GM23338 (cell line): ENCODE results near the gene KCTD21. TPM values are rescaled to one million over a fixed set of nuclear protein-coding genes. Genes with fewer than 3 reads are reported as not detected.

Experiments
- CTCF ChIP-seq, 2 experiments: fragments of 200-600 bp in 1 of 2; sonication (generic) in 1 of 2; conservative IDR thresholded peaks; 2 replicates each; pipeline versions ENCODE4 v1.5.1 to v1.6.1; 2016 to 2017; ENCODE audit warnings: antibody characterized with exemption in 2 of 2, low read depth in 2 of 2, mild to moderate bottlenecking in 2 of 2, moderate library complexity in 1 of 2
- JUNB ChIP-seq: IDR thresholded peaks from one replicate; pipeline ENCODE4 v1.6.1; 2016; ENCODE audit warnings: antibody characterized with exemption; ENCODE audit not compliant: unreplicated experiment
- NANOG ChIP-seq: IDR thresholded peaks from 2 replicates; pipeline ENCODE4 v1.6.1; 2016; ENCODE audit warnings: antibody characterized with exemption, borderline replicate concordance
- POLR2AphosphoS5 ChIP-seq: IDR thresholded peaks from 2 replicates; pipeline ENCODE4 v1.6.1; 2016; ENCODE audit warnings: antibody characterized with exemption, low read depth
- ZNF114 ChIP-seq: fragments of 250-450 bp; sonication (Bioruptor Pico); IDR thresholded peaks from 2 replicates; pipeline ENCODE4 v1.5.0; 2020; ENCODE audit warnings: mild to moderate bottlenecking, moderate library complexity
- ZNF462 ChIP-seq: fragments of 250-450 bp; sonication (Bioruptor Pico); IDR thresholded peaks from 2 replicates; pipeline ENCODE4 v1.5.0; 2020; ENCODE audit warnings: mild to moderate bottlenecking, moderate library complexity
- polyA plus RNA-seq: library from polyadenylated mRNA; unstranded; fragments of >200 nt; fragmentation: Nextera tagmentation; extraction: Ambion mirVana; gene quantifications from 2 replicates; pipeline ENCODE4 v1.2.1, GENCODE V29; 2016
- total RNA-seq: library from RNA; depleted of rRNA; stranded (reverse); fragments of >200 nt; shearing (Covaris generic); gene quantifications from 2 replicates; pipeline ENCODE4 v1.2.3, GENCODE V29; 2014

KCTD21 gene
- total and polyA plus RNA-seq, 2 experiments from 2014 or later: 1.0 to 3.7 TPM

GRCh38 chr11:78219493-78220217 is 31.2 kb upstream of the KCTD21 start (continued):
- TF ChIP-seq ZNF462 (CRISPR knock-in tag) (no peak), NANOG (no peak), JUNB (no peak), CTCF (conservative IDR thresholded peaks at IDR 0.05; ENCODE audit: low read depth in 2 of 2) (no peak), POLR2AphosphoS5 (no peak), ZNF114 (CRISPR knock-in tag) (no peak)
